Measurements from ENCODE around the gene SOX18.

DNA sequence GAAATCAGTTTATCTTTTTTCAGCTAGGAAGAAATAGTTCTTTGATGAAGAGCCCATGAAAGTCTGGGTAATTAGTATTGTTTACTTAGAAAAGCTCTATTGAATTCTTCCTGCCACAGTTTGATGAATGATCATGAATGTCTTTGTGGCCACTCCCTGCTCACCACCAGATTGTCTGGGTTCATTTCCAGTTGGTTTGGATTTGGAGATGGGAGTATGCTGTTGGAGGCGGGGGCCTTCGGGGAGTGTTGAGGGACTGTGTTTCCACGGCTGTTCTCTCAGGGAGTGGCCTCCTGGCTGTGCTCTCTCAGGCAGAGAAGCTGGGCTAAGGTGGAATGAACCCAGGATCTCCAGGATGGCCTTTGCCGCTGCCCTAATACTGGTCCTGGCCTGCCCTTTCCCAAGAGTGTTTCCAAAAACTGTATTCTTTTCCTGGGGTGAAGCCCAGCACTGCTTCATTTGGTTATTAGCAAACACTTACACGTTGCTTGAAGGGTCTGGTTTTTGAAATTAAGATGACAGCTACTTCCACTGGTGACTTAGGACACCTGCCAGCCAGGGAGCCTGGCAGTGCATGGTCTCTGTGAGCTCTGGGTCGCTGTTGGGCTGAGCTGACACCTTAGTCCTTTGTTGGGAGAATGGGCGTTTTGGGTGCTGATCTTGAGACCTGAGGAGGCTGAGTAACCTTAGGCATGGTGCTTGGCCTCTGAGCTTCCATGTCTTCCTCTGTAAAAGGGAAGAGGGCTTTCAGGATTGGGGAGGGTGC is 45.3 kb downstream of the SOX18 start:
- TF ChIP-seq POLR2A (IDR thresholded peaks at IDR 0.05; ENCODE audit: low read depth, low read length) (no peak), POLR2AphosphoS5 (IDR thresholded peaks at IDR 0.05; ENCODE audit: low read depth, low read length) (no peak), TAF1 (IDR thresholded peaks at IDR 0.05; ENCODE audit: low read depth, low read length) (no peak)
